ENCODE measurements around the gene LRSAM1.

The LRSAM1 gene

GRCh38 chr9:127428348-127428747 is 23.0 kb upstream of the LRSAM1 start:
- DNase-seq, result no peak

- no peak for DNase-seq
Observed at GRCh38 chr9:127430415-127430814, 20.9 kb upstream of the LRSAM1 start.

- DNase-seq, result no peak
Observed at GRCh38 chr9:127437497-127438264, 13.6 kb upstream of the LRSAM1 start.

- DNase-seq, result no peak
Observed at GRCh38 chr9:127438394-127438793, 12.9 kb upstream of the LRSAM1 start.

GRCh38 chr9:127444283-127444920 is 6.9 kb upstream of the LRSAM1 start:
- no peak for DNase-seq

GRCh38 chr9:127444921-127445850 is 6.1 kb upstream of the LRSAM1 start:
- DNase-seq, result peak; percentile 52

GRCh38 chr9:127445851-127446712 is 5.2 kb upstream of the LRSAM1 start:
- peak; percentile 41 for DNase-seq

GRCh38 chr9:127446713-127447415 is 4.4 kb upstream of the LRSAM1 start:
- peak; percentile 41 for DNase-seq

- DNase-seq, result no peak
Observed at GRCh38 chr9:127447416-127448111, 3.7 kb upstream of the LRSAM1 start.

GRCh38 chr9:127448112-127448805 is 3.1 kb upstream of the LRSAM1 start:
- DNase-seq, result no peak

GRCh38 chr9:127449332-127449966 is 1.9 kb upstream of the LRSAM1 start:
- no peak for DNase-seq

GRCh38 chr9:127450243-127450760 is 1.0 kb upstream of the LRSAM1 start:
- DNase-seq, result no peak

GRCh38 chr9:127451608-127451857 is 223 bp downstream of the LRSAM1 start:
- peak; percentile 72 for DNase-seq

GRCh38 chr9:127451858-127452656 is 747 bp downstream of the LRSAM1 start:
- DNase-seq, result peak; percentile 35

- DNase-seq, result peak; percentile 45
Observed at GRCh38 chr9:127452691-127453090, 1.4 kb downstream of the LRSAM1 start.

GRCh38 chr9:127455324-127455992 is 4.1 kb downstream of the LRSAM1 start:
- DNase-seq, result no peak

GRCh38 chr9:127457191-127457878 is 6.0 kb downstream of the LRSAM1 start:
- no peak for DNase-seq

- DNase-seq, result no peak
Observed at GRCh38 chr9:127458921-127459320, 7.6 kb downstream of the LRSAM1 start.
